ENCODE measurements around the gene BCAP31. TPM values are rescaled to one million over a fixed set of nuclear protein-coding genes. Genes with fewer than 3 reads are reported as not detected.

The BCAP31 gene
- total RNA-seq, 4 donors from 2014 or later: 214 to 334 (median 269) TPM

GRCh38 chrX:153709726-153710674 is 14.2 kb downstream of the BCAP31 start:
- TF ChIP-seq CTCF (IDR thresholded peaks at IDR 0.05; ENCODE audit: low read depth): no peak

GRCh38 chrX:153708415-153708814 is 15.8 kb downstream of the BCAP31 start:
- no peak for TF ChIP-seq CTCF (IDR thresholded peaks at IDR 0.05; ENCODE audit: low read depth)

GRCh38 chrX:153707406-153707805 is 16.8 kb downstream of the BCAP31 start:
- TF ChIP-seq CTCF (IDR thresholded peaks at IDR 0.05; ENCODE audit: low read depth): no peak

GRCh38 chrX:153706799-153707198 is 17.4 kb downstream of the BCAP31 start:
- TF ChIP-seq CTCF (IDR thresholded peaks at IDR 0.05; ENCODE audit: low read depth): no peak

GRCh38 chrX:153704021-153704526 is 20.1 kb downstream of the BCAP31 start:
- no peak for TF ChIP-seq CTCF (IDR thresholded peaks at IDR 0.05; ENCODE audit: low read depth)

GRCh38 chrX:153703036-153703370 is 21.2 kb downstream of the BCAP31 start:
- TF ChIP-seq CTCF (IDR thresholded peaks at IDR 0.05; ENCODE audit: low read depth): no peak

- no peak for TF ChIP-seq CTCF (IDR thresholded peaks at IDR 0.05; ENCODE audit: low read depth)
Measured at GRCh38 chrX:153702336-153703035, 21.7 kb downstream of the BCAP31 start.
